AG08396 (cell line): ENCODE data around the gene MN1.
A peak's percentile ranks its signal among the peaks of the same experiment; 100 is the strongest.

ENCODE experiments used
- DNase-seq: peaks from one replicate; pipeline ENCODE4 v3.0.0; 2012; ENCODE audit warnings: low spot score, mixed read lengths

MN1 gene

GRCh38 chr22:27800250-27801201 lies 1.0 kb downstream of the MN1 start:
- peak; percentile 57 for DNase-seq

GRCh38 chr22:27799827-27800249 lies 1.7 kb downstream of the MN1 start:
- peak; percentile 63 for DNase-seq

GRCh38 chr22:27799015-27799826 lies 2.3 kb downstream of the MN1 start:
- DNase-seq, result no peak

GRCh38 chr22:27798511-27799014 lies 3.0 kb downstream of the MN1 start:
- DNase-seq, result no peak

- no peak for DNase-seq
Measured at GRCh38 chr22:27797520-27798391, 3.8 kb downstream of the MN1 start.

- no peak for DNase-seq
Measured at GRCh38 chr22:27796829-27797519, 4.6 kb downstream of the MN1 start.

GRCh38 chr22:27795696-27796517 lies 5.6 kb downstream of the MN1 start:
- DNase-seq, result no peak

- DNase-seq, result no peak
Measured at GRCh38 chr22:27795053-27795452, 6.5 kb downstream of the MN1 start.

GRCh38 chr22:27794226-27794625 lies 7.3 kb downstream of the MN1 start:
- DNase-seq, result no peak

GRCh38 chr22:27793576-27793975 lies 8.0 kb downstream of the MN1 start:
- no peak for DNase-seq

- DNase-seq, result no peak
Measured at GRCh38 chr22:27792452-27793161, 8.9 kb downstream of the MN1 start.

- DNase-seq, result no peak
Measured at GRCh38 chr22:27791859-27792241, 9.7 kb downstream of the MN1 start.

GRCh38 chr22:27791159-27791858 lies 10.2 kb downstream of the MN1 start:
- no peak for DNase-seq

GRCh38 chr22:27790376-27791158 lies 11.0 kb downstream of the MN1 start:
- DNase-seq, result no peak

- no peak for DNase-seq
Measured at GRCh38 chr22:27788500-27789288, 12.9 kb downstream of the MN1 start.

- DNase-seq, result no peak
Measured at GRCh38 chr22:27786965-27787364, 14.6 kb downstream of the MN1 start.

- DNase-seq, result no peak
Measured at GRCh38 chr22:27786291-27786932, 15.1 kb downstream of the MN1 start.
